ENCODE results near the gene NRF1. TPM values are rescaled to one million over a fixed set of nuclear protein-coding genes. Genes with fewer than 3 reads are reported as not detected.

NRF1 gene
- total and polyA plus RNA-seq, 10 donors, result 6.7 to 27.9 (median 20.9) TPM

GRCh38 chr7:129734400-129734799 lies 122.9 kb downstream of the NRF1 start:
- Histone ChIP-seq H3K27ac (no peak overlapping the region), H3K4me1 (peaks cover 0 to 2% (median 0%) of the 10 kb centered on the region in 6 donors), H3K9me3 (no peaks in the 10 kb centered on the region), H3K4me3 (no peak overlapping the region), H3K36me3 (peaks cover 0 to 100% (median 58%) of the 10 kb centered on the region in 6 donors), H3K27me3 (replicated peaks in 1 of 7) (no peaks in the 10 kb centered on the region)
- 88 to 95% (median 92%) methylated on average over 5 of the region's 5 CpGs for WGBS, 5 donors
- intact Hi-C loops (cut with DNase I; ENCODE audit: low total_unique reads), result no loop called here
- TF ChIP-seq POLR2AphosphoS5 (IDR thresholded peaks at IDR 0.05), result no peak
- TF ChIP-seq POLR2A (IDR thresholded peaks at IDR 0.05), result no peak
- no peak for TF ChIP-seq CTCF (IDR thresholded peaks at IDR 0.05 in 8 of 11, conservative IDR thresholded peaks at IDR 0.05 in 3 of 11)
- DNase-seq, result no peak

GRCh38 chr7:129739427-129739826 lies 127.9 kb downstream of the NRF1 start:
- 72 to 88% (median 74%) methylated on average over 4 of the region's 4 CpGs for WGBS, 5 donors
- no peak for DNase-seq
- intact Hi-C loops (cut with DNase I; ENCODE audit: low total_unique reads), result no loop called here

GRCh38 chr7:129740574-129741410 lies 129.3 kb downstream of the NRF1 start:
- 88 to 95% (median 91%) methylated on average over 10 of the region's 10 CpGs for WGBS, 5 donors
- intact Hi-C loops (cut with DNase I; ENCODE audit: low total_unique reads), result no loop called here

More at GRCh38 chr7:129739427-129739826, 127.9 kb downstream of the NRF1 start:
- H3K27me3 ChIP-seq (replicated peaks in 1 of 7), result no peaks in the 10 kb centered on the region
- H3K4me3 ChIP-seq, result no peak overlapping the region
- H3K4me1 ChIP-seq, result peaks cover 0 to 11% (median 0%) of the 10 kb centered on the region in 6 donors
- no peak for TF ChIP-seq POLR2A (IDR thresholded peaks at IDR 0.05)
- TF ChIP-seq POLR2AphosphoS5 (IDR thresholded peaks at IDR 0.05), result no peak
- H3K27ac ChIP-seq, result no peak overlapping the region
- peaks cover 0 to 100% (median 39%) of the 10 kb centered on the region in 6 donors for H3K36me3 ChIP-seq
- H3K9me3 ChIP-seq, result no peaks in the 10 kb centered on the region

GRCh38 chr7:129741743-129742213 lies 130.3 kb downstream of the NRF1 start:
- H3K36me3 ChIP-seq, result peaks cover 0 to 100% (median 28%) of the 10 kb centered on the region in 6 donors
- H3K9me3 ChIP-seq, result no peaks in the 10 kb centered on the region
- DNase-seq, result no peak
- H3K4me1 ChIP-seq, result peaks cover 0 to 11% (median 0%) of the 10 kb centered on the region in 6 donors
- TF ChIP-seq POLR2A (IDR thresholded peaks at IDR 0.05), result no peak
- no peak for TF ChIP-seq CTCF (IDR thresholded peaks at IDR 0.05 in 8 of 11, conservative IDR thresholded peaks at IDR 0.05 in 3 of 11)
- TF ChIP-seq POLR2AphosphoS5 (IDR thresholded peaks at IDR 0.05), result no peak
- 48 to 61% (median 53%) methylated on average over 2 of the region's 2 CpGs for WGBS, 5 donors
- no peaks in the 10 kb centered on the region for H3K27me3 ChIP-seq (replicated peaks in 1 of 7)
- H3K4me3 ChIP-seq, result no peak overlapping the region
- no peak overlapping the region for H3K27ac ChIP-seq
- intact Hi-C loops (cut with DNase I; ENCODE audit: low total_unique reads), result no loop called here

More at GRCh38 chr7:129740574-129741410, 129.3 kb downstream of the NRF1 start:
- Histone ChIP-seq H3K9me3 (no peaks in the 10 kb centered on the region), H3K36me3 (peaks cover 0 to 100% (median 29%) of the 10 kb centered on the region in 6 donors), H3K4me1 (peaks cover 0 to 11% (median 0%) of the 10 kb centered on the region in 6 donors), H3K4me3 (no peak overlapping the region), H3K27ac (no peak overlapping the region), H3K27me3 (replicated peaks in 1 of 7) (no peaks in the 10 kb centered on the region)
- DNase-seq, result no peak
- TF ChIP-seq POLR2A (IDR thresholded peaks at IDR 0.05), result no peak
- no peak for TF ChIP-seq CTCF (IDR thresholded peaks at IDR 0.05 in 8 of 11, conservative IDR thresholded peaks at IDR 0.05 in 3 of 11)
- no peak for TF ChIP-seq POLR2AphosphoS5 (IDR thresholded peaks at IDR 0.05)
